SK-N-SH (cell line): Measurements from ENCODE around the gene MTURN. TPM values are rescaled to one million over a fixed set of nuclear protein-coding genes. Genes with fewer than 3 reads are reported as not detected.
"Not testable (repeated sequence)": the region's sequence is repeated elsewhere in the genome, so short reads cannot be mapped to it uniquely, and the experiment has no call there.

ENCODE experiments used
- CTCF ChIA-PET: fragments of 300-600, 350-600 bp; formaldehyde crosslinking; extraction: SDS; loops from one replicate; lab custom pipeline; 2021; lab: Yijun Ruan, JAX
- POLR2A ChIA-PET: fragments of 350-600 bp; sonication (Branson Sonifier 250); formaldehyde crosslinking; extraction: SDS; loops from one replicate; lab custom pipeline; 2020; ENCODE audit warnings: antibody characterized with exemption, inconsistent platforms; lab: Yijun Ruan, JAX
- DNase-seq: peaks from one replicate; pipeline ENCODE4 v3.0.0; 2012
- H2AFZ ChIP-seq: fragments of 200-600 bp; sonication (generic); 2 replicates; pipeline ENCODE4 v1.8.1; 2016; ENCODE audit warnings: antibody characterized with exemption, mild to moderate bottlenecking, low read depth
- H3F3A ChIP-seq: fragments of 200-600 bp; sonication (generic); replicated peaks from 2 replicates; pipeline ENCODE3; 2016; ENCODE audit warnings: antibody characterized with exemption, mild to moderate bottlenecking; ENCODE audit not compliant: insufficient read depth
- H3K27ac ChIP-seq, 2 experiments: fragments of 200-500 bp in 1 of 2; fragments of 200-600 bp in 1 of 2; sonication (Bioruptor generic) in 1 of 2; sonication (generic), shearing (Covaris generic) in 1 of 2; 2 replicates each; pipeline versions ENCODE4 v1.5.1 to v1.6.1; 2014 to 2016; ENCODE audit warnings: low read depth in 2 of 2, inconsistent platforms in 1 of 2, low read length in 1 of 2, mild to moderate bottlenecking in 1 of 2, mixed read lengths in 1 of 2
- H3K27me3 ChIP-seq: fragments of 200-600 bp; sonication (generic), shearing (Covaris generic); 2 replicates; pipeline ENCODE4 v1.6.1; 2016; ENCODE audit warnings: mixed run types; ENCODE audit not compliant: insufficient read depth
- H3K36me3 ChIP-seq, 2 experiments: fragments of 200-500 bp in 1 of 2; fragments of 200-600 bp in 1 of 2; sonication (Bioruptor generic) in 1 of 2; sonication (generic) in 1 of 2; replicated peaks in 1 of 2; 2 replicates each; pipeline versions ENCODE3 to v1.5.1; 2014 to 2016; ENCODE audit warnings: low read length in 1 of 2, mild to moderate bottlenecking in 1 of 2; ENCODE audit not compliant: insufficient read depth in 2 of 2, control insufficient read depth in 1 of 2
- H3K4me1 ChIP-seq, 2 experiments: fragments of 200-500 bp in 1 of 2; fragments of 200-600 bp in 1 of 2; sonication (Bioruptor generic) in 1 of 2; sonication (generic), shearing (Covaris generic) in 1 of 2; 2 replicates each; pipeline versions ENCODE4 v1.5.1 to v1.6.1; 2014 to 2016; ENCODE audit warnings: low read depth in 1 of 2, low read length in 1 of 2, mixed run types in 1 of 2; ENCODE audit not compliant: insufficient read depth in 2 of 2, control insufficient read depth in 1 of 2
- H3K4me2 ChIP-seq: fragments of 200-600 bp; sonication (generic), shearing (Covaris generic); 2 replicates; pipeline ENCODE4 v1.6.1; 2017; ENCODE audit warnings: mixed run types
- H3K4me3 ChIP-seq, 2 experiments: fragments of 200-500 bp in 1 of 2; fragments of 200-600 bp in 1 of 2; sonication (Bioruptor generic) in 1 of 2; sonication (generic), shearing (Covaris generic) in 1 of 2; 2 replicates each; pipeline versions ENCODE4 v1.5.1 to v1.8.1; 2014 to 2016; ENCODE audit warnings: low read depth in 2 of 2, inconsistent platforms in 1 of 2, low read length in 1 of 2, mild to moderate bottlenecking in 1 of 2, mixed read lengths in 1 of 2, moderate library complexity in 1 of 2
- H3K79me2 ChIP-seq: fragments of 200-600 bp; sonication (generic); 2 replicates; pipeline ENCODE4 v1.8.1; 2017; ENCODE audit warnings: mild to moderate bottlenecking; ENCODE audit not compliant: insufficient read depth
- H3K9ac ChIP-seq: fragments of 200-600 bp; sonication (generic); 2 replicates; pipeline ENCODE4 v1.6.1; 2017; ENCODE audit warnings: mixed run types
- H3K9me2 ChIP-seq: fragments of 200-600 bp; sonication (generic); 2 replicates; pipeline ENCODE4 v1.6.1; 2017; ENCODE audit warnings: mixed run types
- H3K9me3 ChIP-seq: fragments of 200-600 bp; sonication (generic); 2 replicates; pipeline ENCODE4 v1.6.1; 2017; ENCODE audit warnings: mixed run types, mild to moderate bottlenecking, moderate library complexity
- H4K20me1 ChIP-seq: fragments of 200-600 bp; sonication (generic); 2 replicates; pipeline ENCODE4 v1.6.1; 2017; ENCODE audit warnings: mild to moderate bottlenecking, mixed run types; ENCODE audit not compliant: insufficient read depth
- EP300 ChIP-seq, 2 experiments: IDR thresholded peaks; 2 replicates each; pipeline versions ENCODE4 v1.4.0 to v1.6.1; 2012; ENCODE audit warnings: borderline replicate concordance in 1 of 2, low read depth in 1 of 2, low read length in 1 of 2
- EZH2phosphoT487 ChIP-seq: fragments of 200-600 bp; sonication (generic); IDR thresholded peaks from 2 replicates; pipeline ENCODE4 v1.6.1; 2017; ENCODE audit warnings: low read depth, mixed run types, mild to moderate bottlenecking, antibody characterized with exemption, moderate library complexity, borderline replicate concordance
- FOXJ3 ChIP-seq: sonication (generic); formaldehyde crosslinking; IDR thresholded peaks from 2 replicates; pipeline ENCODE4 v1.5.1; 2020; ENCODE audit warnings: mild to moderate bottlenecking, missing genetic modification reagents
- IRF3 ChIP-seq: fragments of 150-350 bp; IDR thresholded peaks from 2 replicates; pipeline ENCODE4 v1.6.1; 2016; ENCODE audit warnings: mild to moderate bottlenecking, low read depth, low read length
- JUND ChIP-seq: IDR thresholded peaks from 2 replicates; pipeline ENCODE4 v1.4.0; 2012
- MXI1 ChIP-seq: IDR thresholded peaks from 2 replicates; pipeline ENCODE4 v1.6.1; 2012; ENCODE audit warnings: mild to moderate bottlenecking, low read depth, low read length, improper control_type of control experiment
- NFIC ChIP-seq: IDR thresholded peaks from 2 replicates; pipeline ENCODE4 v1.4.0; 2012; ENCODE audit warnings: borderline replicate concordance
- POLR2AphosphoS5 ChIP-seq: IDR thresholded peaks from 2 replicates; pipeline ENCODE4 v1.6.1; 2012; ENCODE audit warnings: low read depth, low read length
- RAD21 ChIP-seq: IDR thresholded peaks from 2 replicates; pipeline ENCODE4 v1.6.1; 2012; ENCODE audit warnings: mild to moderate bottlenecking, low read length
- RCOR1 ChIP-seq: fragments of 150-350 bp; IDR thresholded peaks from 2 replicates; pipeline ENCODE4 v1.6.1; 2017; ENCODE audit warnings: antibody characterized with exemption, low read length
- RFX5 ChIP-seq: IDR thresholded peaks from 2 replicates; pipeline ENCODE4 v1.6.1; 2012; ENCODE audit warnings: mild to moderate bottlenecking, improper control_type of control experiment, low read length
- RXRA ChIP-seq: IDR thresholded peaks from 2 replicates; pipeline ENCODE4 v1.4.0; 2012; ENCODE audit warnings: low read depth, mild to moderate bottlenecking, borderline replicate concordance
- TEAD4 ChIP-seq: IDR thresholded peaks from 2 replicates; pipeline ENCODE4 v1.4.0; 2012; ENCODE audit warnings: mild to moderate bottlenecking, borderline replicate concordance; ENCODE audit not compliant: insufficient read depth
- USF2 ChIP-seq: fragments of 150-350 bp; IDR thresholded peaks from 2 replicates; pipeline ENCODE4 v1.6.1; 2017; ENCODE audit warnings: antibody characterized with exemption, low read length, low read depth, borderline replicate concordance
- YY1 ChIP-seq: IDR thresholded peaks from 2 replicates; pipeline ENCODE4 v1.4.0; 2012; ENCODE audit warnings: low read depth, mild to moderate bottlenecking
- WGBS: methylation state at CpG from one replicate; pipeline ENCODE4 v1.1.6; 2017; ENCODE audit warnings: low lambda C conversion rate; 5-methylcytosine and 5-hydroxymethylcytosine counted together
- polyA plus RNA-seq, 3 experiments: library from polyadenylated mRNA; depleted of rRNA; stranded (reverse); fragments of >200 nt; gene quantifications; 2 replicates each; pipeline ENCODE4 v1.2.3, GENCODE V29; 2012
- TF ChIP-seq, protein P1 (sequence below): IDR thresholded peaks from 2 replicates; pipeline ENCODE4 v1.4.0; 2012; ENCODE audit warnings: low read depth, borderline replicate concordance
- TF ChIP-seq, protein P2 (sequence below): IDR thresholded peaks from 2 replicates; pipeline ENCODE4 v1.4.0; 2012; ENCODE audit warnings: low read depth

The MTURN gene
- polyA plus RNA-seq, 1 of the 3 experiments (the other 2 are of a cell fraction), result 9.0 TPM

DNA sequence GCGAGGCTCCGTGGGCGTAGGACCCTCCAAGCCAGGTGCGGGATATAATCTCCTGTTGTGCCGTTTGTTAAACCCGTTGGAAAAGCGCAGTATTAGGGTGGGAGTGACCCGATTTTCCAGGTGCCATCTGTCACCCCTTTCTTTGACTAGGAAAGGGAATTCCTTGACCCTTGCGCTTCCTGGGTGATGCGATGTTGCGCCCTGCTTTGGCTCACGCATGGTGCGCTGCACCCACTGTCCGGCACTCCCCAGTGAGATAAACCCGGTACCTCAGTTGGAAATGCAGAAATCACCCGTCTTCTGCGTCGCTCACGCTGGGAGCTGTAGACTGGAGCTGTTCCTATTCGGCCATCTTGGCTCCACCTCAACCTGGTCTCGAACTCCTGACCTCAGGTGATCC lies 36.2 kb upstream of the MTURN start:
- H3K9me3 ChIP-seq, H3K9me2 ChIP-seq, H3K27ac ChIP-seq, H3F3A ChIP-seq, H3K4me3 ChIP-seq, H2AFZ ChIP-seq, CTCF ChIA-PET, H3K4me1 ChIP-seq, H3K4me2 ChIP-seq, H3K27me3 ChIP-seq, DNase-seq, H4K20me1 ChIP-seq, POLR2A ChIA-PET, H3K9ac ChIP-seq, H3K79me2 ChIP-seq, H3K36me3 ChIP-seq: not testable (repeated sequence)
- 93% methylated on average over 21 of the region's 21 CpGs for WGBS

GRCh38 chr7:30102281-30102680 lies 32.5 kb upstream of the MTURN start:
- no peak overlapping the region for H3K27ac ChIP-seq
- H3K9me2 ChIP-seq, result no peaks in the 10 kb centered on the region
- no peaks in the 10 kb centered on the region for H3K4me1 ChIP-seq
- no peak overlapping the region for H2AFZ ChIP-seq
- no peaks in the 10 kb centered on the region for H3K36me3 ChIP-seq
- H4K20me1 ChIP-seq, result no peaks in the 10 kb centered on the region
- no peaks in the 10 kb centered on the region for H3K27me3 ChIP-seq
- TF ChIP-seq EP300 (IDR thresholded peaks at IDR 0.05; ENCODE audit: borderline replicate concordance in 1 of 2, low read depth in 1 of 2, low read length in 1 of 2), result no peak
- no peak for TF ChIP-seq POLR2AphosphoS5
- no peak for TF ChIP-seq USF2
- no peak for TF ChIP-seq MXI1
- TF ChIP-seq RFX5, result no peak
- TF ChIP-seq JUND, result no peak
- TF ChIP-seq RAD21, result no peak
- no peak for TF ChIP-seq IRF3
- no peak for TF ChIP-seq EZH2phosphoT487
- DNase-seq, result no peak
- no peak overlapping the region for H3K4me2 ChIP-seq
- H3K9me3 ChIP-seq, result no peaks in the 10 kb centered on the region; the same call in 1 of the 2 replicates
- 81% methylated on average over 3 of the region's 3 CpGs for WGBS
- no peaks in the 10 kb centered on the region for H3K79me2 ChIP-seq
- no peak overlapping the region for H3K9ac ChIP-seq
- H3F3A ChIP-seq, result no peaks in the 10 kb centered on the region
- POLR2A ChIA-PET, result no interaction called here
- CTCF ChIA-PET, result no interaction called here
- no peak overlapping the region for H3K4me3 ChIP-seq

DNA sequence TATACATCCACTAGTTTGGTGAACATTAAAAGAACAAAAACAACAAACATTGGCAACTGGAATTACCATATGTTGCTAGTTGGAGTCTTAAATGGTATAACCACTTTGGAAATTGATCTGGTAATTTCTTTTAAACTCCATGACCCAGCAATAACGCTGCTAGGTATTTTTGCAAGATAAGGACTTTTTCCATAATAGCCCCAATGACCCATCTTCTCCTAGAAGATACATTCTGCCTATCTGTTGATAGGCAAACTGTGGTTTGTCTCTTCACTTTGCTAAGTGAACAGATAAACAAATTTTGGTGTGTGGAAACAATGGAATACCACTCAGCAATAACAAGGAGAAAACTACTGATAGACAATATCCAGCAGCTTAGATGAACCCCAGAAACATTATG lies 30.6 kb upstream of the MTURN start:
- Histone ChIP-seq H3K4me3 (no peak overlapping the region), H3K36me3 (peaks cover 0 to 5% of the 10 kb centered on the region in 2 experiments), H3K9me3 (peaks cover 6% of the 10 kb centered on the region), H3K79me2 (no peaks in the 10 kb centered on the region), H3K9me2 (no peaks in the 10 kb centered on the region), H3K9ac (no peak overlapping the region), H4K20me1 (no peaks in the 10 kb centered on the region), H2AFZ (no peak overlapping the region), H3K4me1 (no peaks in the 10 kb centered on the region), H3F3A (no peaks in the 10 kb centered on the region), H3K4me2 (no peak overlapping the region), H3K27ac (no peak overlapping the region), H3K27me3 (no peaks in the 10 kb centered on the region)
- 74% methylated on average over 1 of the region's 1 CpG for WGBS
- POLR2A ChIA-PET, result no interaction called here
- DNase-seq, result no peak
- CTCF ChIA-PET, result interaction anchor here (0.7 kb wide), 1 partner anchor 29 kb away, joined by 4 read pairs; no protein-coding TSS in a partner anchor
- no peak for TF ChIP-seq RCOR1
- TF ChIP-seq YY1, result no peak
- no peak for TF ChIP-seq RAD21
- no peak for TF ChIP-seq JUND
- TF ChIP-seq, protein P1, sequence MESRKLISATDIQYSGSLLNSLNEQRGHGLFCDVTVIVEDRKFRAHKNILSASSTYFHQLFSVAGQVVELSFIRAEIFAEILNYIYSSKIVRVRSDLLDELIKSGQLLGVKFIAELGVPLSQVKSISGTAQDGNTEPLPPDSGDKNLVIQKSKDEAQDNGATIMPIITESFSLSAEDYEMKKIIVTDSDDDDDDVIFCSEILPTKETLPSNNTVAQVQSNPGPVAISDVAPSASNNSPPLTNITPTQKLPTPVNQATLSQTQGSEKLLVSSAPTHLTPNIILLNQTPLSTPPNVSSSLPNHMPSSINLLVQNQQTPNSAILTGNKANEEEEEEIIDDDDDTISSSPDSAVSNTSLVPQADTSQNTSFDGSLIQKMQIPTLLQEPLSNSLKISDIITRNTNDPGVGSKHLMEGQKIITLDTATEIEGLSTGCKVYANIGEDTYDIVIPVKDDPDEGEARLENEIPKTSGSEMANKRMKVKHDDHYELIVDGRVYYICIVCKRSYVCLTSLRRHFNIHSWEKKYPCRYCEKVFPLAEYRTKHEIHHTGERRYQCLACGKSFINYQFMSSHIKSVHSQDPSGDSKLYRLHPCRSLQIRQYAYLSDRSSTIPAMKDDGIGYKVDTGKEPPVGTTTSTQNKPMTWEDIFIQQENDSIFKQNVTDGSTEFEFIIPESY, result no peak
- TF ChIP-seq, protein P2, sequence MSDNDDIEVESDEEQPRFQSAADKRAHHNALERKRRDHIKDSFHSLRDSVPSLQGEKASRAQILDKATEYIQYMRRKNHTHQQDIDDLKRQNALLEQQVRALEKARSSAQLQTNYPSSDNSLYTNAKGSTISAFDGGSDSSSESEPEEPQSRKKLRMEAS, result no peak
- TF ChIP-seq MXI1, result no peak
- TF ChIP-seq NFIC, result no peak
- no peak for TF ChIP-seq RXRA
- no peak for TF ChIP-seq EZH2phosphoT487
- no peak for TF ChIP-seq TEAD4
- no peak for TF ChIP-seq FOXJ3
